COLO829 (cell line): ENCODE data around the gene BZW2.

Experiments
- DNase-seq: peaks from one replicate; pipeline ENCODE4 v3.0.0; 2012; ENCODE audit warnings: low spot score

The BZW2 gene

DNA sequence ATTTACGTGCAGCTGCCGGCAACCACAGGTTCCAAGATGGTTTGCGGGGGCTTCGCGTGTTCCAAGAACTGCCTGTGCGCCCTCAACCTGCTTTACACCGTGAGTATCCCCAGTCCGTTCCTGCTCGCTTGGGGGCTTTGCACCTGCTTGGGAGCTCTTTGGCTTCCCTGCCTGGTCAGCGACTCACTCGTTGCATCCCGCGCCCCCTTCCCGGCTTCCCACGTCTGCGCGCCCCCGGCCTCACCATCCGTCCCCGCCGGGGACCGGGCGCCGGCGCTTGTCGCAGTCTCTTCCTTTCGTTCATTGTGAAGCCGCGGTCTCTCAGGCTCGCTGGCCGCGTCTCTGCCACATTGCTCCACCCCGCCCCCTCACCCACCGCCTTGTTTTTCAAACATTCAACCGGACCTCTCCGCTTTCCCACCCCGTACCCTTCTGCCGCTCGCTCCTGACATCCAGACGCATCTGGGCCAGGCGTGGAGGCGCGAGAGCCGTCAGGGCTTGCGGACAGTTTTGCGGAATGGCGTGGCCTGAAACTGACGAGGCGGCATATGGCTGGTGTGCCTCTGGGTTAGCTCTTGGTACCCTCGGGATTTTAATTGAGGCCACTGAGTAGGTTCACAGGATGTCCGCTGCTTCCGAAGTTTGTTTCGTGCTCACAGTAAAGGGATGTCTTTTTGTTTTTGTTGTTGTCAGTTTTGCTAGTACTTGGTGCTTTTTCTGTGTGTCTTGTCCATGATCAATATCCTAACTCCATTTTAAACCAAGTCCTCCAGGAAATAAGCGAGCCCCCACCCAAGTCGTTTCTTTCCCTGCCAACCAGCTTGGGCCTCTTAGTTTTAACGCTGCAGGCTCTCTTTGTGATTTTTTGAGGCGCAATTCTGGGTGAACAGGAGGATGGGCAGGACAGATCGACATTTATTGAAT is 108.2 kb downstream of the BZW2 start:
- no peak for DNase-seq

DNA sequence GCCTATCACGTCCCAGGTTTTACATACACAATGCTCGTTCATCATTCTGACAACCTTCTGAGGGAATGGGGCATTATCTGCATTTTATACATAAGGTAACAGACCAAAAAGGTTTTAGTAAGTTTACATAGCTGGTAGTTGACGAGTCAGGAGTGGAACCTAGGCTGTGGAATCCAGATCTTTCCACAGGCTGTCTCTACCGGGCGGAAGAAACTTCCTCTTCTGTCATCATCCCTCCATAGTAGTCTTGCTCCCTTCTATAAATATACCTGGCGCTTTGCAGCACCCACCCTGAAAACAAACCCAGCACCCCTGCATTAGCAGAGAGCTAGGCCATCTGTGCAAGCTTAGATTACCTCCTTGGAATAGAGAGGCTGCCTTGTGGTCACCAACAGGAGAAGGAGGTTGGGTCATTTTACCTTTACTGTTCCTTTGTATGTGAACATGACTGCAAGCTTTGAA is 108.9 kb downstream of the BZW2 start:
- no peak for DNase-seq

DNA sequence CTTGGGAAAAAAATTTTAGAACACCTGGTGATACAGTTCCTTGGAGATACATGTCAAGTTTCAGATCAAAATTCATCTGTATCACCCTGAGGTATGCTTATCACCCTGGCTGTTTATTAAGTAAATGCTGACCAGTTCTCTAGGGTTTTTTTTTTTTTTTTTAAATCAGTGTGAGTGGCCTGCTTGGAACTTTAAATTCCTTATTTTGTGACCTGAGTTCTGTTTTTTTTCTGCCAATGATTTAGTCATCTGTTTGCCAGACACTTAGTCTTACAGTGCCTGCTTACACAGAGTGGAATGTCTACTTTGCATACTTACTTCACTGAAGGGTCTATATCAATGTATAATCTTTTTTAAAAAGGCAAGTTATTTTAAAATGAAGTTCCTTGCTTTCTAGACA is 109.4 kb downstream of the BZW2 start:
- DNase-seq: no peak
